Measurements from ENCODE around the gene NPY. TPM values are rescaled to one million over a fixed set of nuclear protein-coding genes. Genes with fewer than 3 reads are reported as not detected.

Gene NPY
- total RNA-seq, 1 donor from 2014 or later, result not detected

DNA sequence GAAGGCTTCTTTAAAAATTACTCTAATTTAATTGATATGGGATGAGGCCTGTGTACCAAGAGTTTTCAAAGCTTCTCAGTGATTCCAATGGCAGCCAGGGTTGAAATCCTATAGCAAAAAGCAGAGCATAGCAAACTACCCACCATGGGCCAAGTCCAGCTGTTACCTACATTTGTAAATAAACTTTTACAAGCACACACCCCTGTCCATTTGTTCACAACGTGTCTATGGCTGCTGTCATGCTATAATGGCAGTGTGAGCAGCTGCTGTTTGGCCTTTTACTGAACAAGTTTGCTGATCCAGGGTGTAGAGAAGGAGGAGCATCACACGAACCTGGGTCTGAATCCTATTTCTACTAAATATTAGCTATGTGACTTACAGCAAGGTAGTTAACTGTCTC lies 50.0 kb downstream of the NPY start:
- Mint-ChIP-seq H3K27ac (ENCODE audit: unreplicated experiment) (no peak overlapping the region), H3K4me3 (ENCODE audit: unreplicated experiment) (no peak overlapping the region), H3K9me3 (ENCODE audit: unreplicated experiment) (no peaks in the 10 kb centered on the region), H3K27me3 (ENCODE audit: unreplicated experiment) (peaks cover 1% of the 10 kb centered on the region), H3K4me1 (ENCODE audit: low read depth, unreplicated experiment) (peaks cover 18% of the 10 kb centered on the region), H3K36me3 (ENCODE audit: unreplicated experiment) (peaks cover 18% of the 10 kb centered on the region)
- TF ChIP-seq, protein P1, sequence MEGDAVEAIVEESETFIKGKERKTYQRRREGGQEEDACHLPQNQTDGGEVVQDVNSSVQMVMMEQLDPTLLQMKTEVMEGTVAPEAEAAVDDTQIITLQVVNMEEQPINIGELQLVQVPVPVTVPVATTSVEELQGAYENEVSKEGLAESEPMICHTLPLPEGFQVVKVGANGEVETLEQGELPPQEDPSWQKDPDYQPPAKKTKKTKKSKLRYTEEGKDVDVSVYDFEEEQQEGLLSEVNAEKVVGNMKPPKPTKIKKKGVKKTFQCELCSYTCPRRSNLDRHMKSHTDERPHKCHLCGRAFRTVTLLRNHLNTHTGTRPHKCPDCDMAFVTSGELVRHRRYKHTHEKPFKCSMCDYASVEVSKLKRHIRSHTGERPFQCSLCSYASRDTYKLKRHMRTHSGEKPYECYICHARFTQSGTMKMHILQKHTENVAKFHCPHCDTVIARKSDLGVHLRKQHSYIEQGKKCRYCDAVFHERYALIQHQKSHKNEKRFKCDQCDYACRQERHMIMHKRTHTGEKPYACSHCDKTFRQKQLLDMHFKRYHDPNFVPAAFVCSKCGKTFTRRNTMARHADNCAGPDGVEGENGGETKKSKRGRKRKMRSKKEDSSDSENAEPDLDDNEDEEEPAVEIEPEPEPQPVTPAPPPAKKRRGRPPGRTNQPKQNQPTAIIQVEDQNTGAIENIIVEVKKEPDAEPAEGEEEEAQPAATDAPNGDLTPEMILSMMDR (IDR thresholded peaks at IDR 0.05; ENCODE audit: partially characterized antibody, unreplicated experiment), result no peak
- DNase-seq, result no peak

DNA sequence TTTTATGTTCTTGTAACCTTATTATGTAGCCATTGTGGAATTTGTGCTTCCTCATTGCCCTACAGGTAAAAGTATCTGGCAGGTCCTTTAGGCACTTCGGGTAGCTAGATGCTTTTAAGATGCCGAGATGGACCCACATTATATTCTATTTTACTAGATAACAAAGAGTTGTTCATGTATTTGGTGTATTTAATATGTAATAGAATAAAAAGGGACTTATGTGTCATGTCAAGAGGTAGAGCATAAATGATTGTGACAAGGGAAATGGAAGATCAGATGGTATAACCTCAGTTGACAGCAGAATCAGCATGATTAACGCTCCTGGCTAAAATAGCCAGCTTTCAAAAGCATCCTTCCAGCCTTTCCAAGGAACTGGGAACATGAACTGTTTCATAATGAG lies 50.6 kb downstream of the NPY start:
- peaks cover 14% of the 10 kb centered on the region for H3K4me1 Mint-ChIP-seq (ENCODE audit: low read depth, unreplicated experiment)
- TF ChIP-seq, protein P1 (IDR thresholded peaks at IDR 0.05; ENCODE audit: partially characterized antibody, unreplicated experiment), result no peak
- H3K27ac Mint-ChIP-seq (ENCODE audit: unreplicated experiment), result no peak overlapping the region
- no peak overlapping the region for H3K4me3 Mint-ChIP-seq (ENCODE audit: unreplicated experiment)
- H3K9me3 Mint-ChIP-seq (ENCODE audit: unreplicated experiment), result no peaks in the 10 kb centered on the region
- H3K36me3 Mint-ChIP-seq (ENCODE audit: unreplicated experiment), result peaks cover 18% of the 10 kb centered on the region
- H3K27me3 Mint-ChIP-seq (ENCODE audit: unreplicated experiment), result peaks cover 1% of the 10 kb centered on the region
- no peak for DNase-seq

DNA sequence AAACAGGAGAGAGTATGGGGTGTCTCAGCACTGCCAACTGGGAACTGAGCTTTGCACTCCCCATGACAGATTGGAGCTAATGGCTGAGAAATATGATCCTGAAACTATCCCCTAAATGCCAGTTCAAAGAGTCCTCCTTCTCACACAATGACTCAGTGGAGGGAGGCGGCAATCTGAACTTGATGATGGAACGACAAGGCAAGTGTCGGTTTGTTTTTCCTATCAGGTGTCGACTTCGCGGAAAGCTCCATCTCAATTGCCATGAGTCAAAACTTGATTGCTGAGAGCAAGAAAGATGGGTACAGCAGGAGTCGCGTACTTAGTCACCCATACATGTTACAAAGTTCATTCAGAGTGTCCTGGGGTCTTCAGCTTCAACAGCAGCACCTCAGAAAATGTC lies 52.5 kb downstream of the NPY start:
- Mint-ChIP-seq H3K27me3 (ENCODE audit: unreplicated experiment) (peaks cover 1% of the 10 kb centered on the region), H3K4me3 (ENCODE audit: unreplicated experiment) (no peak overlapping the region), H3K9me3 (ENCODE audit: unreplicated experiment) (no peaks in the 10 kb centered on the region), H3K27ac (ENCODE audit: unreplicated experiment) (no peak overlapping the region), H3K4me1 (ENCODE audit: low read depth, unreplicated experiment) (peaks cover 14% of the 10 kb centered on the region), H3K36me3 (ENCODE audit: unreplicated experiment) (peaks cover 18% of the 10 kb centered on the region)
- DNase-seq, result no peak
- TF ChIP-seq, protein P1 (IDR thresholded peaks at IDR 0.05; ENCODE audit: partially characterized antibody, unreplicated experiment), result no peak

DNA sequence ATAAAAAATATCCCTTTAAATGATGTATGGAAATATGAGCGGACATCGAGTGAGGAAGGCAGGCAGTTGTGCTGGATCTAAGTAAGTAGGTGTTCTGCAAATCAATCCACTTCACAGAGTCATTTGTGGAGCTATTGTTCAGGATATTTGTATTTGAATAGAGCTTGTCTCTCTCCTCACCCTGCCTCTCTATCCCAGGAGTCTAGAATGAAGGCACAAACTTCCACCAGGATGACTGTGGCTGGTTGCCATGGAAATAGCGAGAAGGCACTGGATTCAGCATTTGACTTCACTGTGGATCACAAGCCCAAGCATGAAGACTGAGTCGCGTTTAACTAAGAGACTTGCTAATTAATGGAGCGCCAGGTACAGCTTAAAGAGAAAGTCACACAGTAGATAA lies 53.2 kb downstream of the NPY start:
- Mint-ChIP-seq H3K9me3 (ENCODE audit: unreplicated experiment) (no peaks in the 10 kb centered on the region), H3K4me3 (ENCODE audit: unreplicated experiment) (no peak overlapping the region), H3K27me3 (ENCODE audit: unreplicated experiment) (peaks cover 1% of the 10 kb centered on the region), H3K27ac (ENCODE audit: unreplicated experiment) (no peak overlapping the region), H3K36me3 (ENCODE audit: unreplicated experiment) (peaks cover 13% of the 10 kb centered on the region), H3K4me1 (ENCODE audit: low read depth, unreplicated experiment) (peaks cover 14% of the 10 kb centered on the region)
- TF ChIP-seq, protein P1 (IDR thresholded peaks at IDR 0.05; ENCODE audit: partially characterized antibody, unreplicated experiment), result no peak
- no peak for DNase-seq

DNA sequence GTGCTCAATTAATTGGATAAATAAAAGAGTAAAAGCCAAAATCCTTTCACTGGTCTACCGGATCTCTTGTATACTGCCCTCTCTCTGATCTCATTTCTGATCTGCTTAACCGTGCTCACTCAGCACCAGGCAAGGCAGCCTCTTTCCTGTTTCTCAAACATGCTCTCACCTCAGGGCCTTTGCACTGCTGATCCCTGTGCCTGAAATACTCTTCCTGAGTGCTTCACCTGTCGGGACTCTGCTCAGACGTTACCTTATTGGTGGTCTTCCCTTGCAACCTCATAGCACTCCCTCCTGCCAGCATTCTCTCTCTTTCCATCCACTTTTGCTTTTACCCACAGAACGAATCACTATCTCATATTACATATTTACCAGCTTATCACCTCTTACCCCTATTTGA lies 55.6 kb downstream of the NPY start:
- H3K27me3 Mint-ChIP-seq (ENCODE audit: unreplicated experiment), result peaks cover 1% of the 10 kb centered on the region
- no peak for DNase-seq
- TF ChIP-seq, protein P1 (IDR thresholded peaks at IDR 0.05; ENCODE audit: partially characterized antibody, unreplicated experiment), result no peak
- no peaks in the 10 kb centered on the region for H3K9me3 Mint-ChIP-seq (ENCODE audit: unreplicated experiment)
- no peak overlapping the region for H3K27ac Mint-ChIP-seq (ENCODE audit: unreplicated experiment)
- peaks cover 14% of the 10 kb centered on the region for H3K4me1 Mint-ChIP-seq (ENCODE audit: low read depth, unreplicated experiment)
- no peaks in the 10 kb centered on the region for H3K36me3 Mint-ChIP-seq (ENCODE audit: unreplicated experiment)
- H3K4me3 Mint-ChIP-seq (ENCODE audit: unreplicated experiment), result no peak overlapping the region

All from glutamatergic neuron (in vitro differentiated cells).